ENCODE results near the gene NIPSNAP2.

- no peak for TF ChIP-seq CTCF (IDR thresholded peaks at IDR 0.05 in 2 of 3, conservative IDR thresholded peaks at IDR 0.05 in 1 of 3; ENCODE audit: borderline replicate concordance in 1 of 3, insufficient read depth in 1 of 3, low read depth in 2 of 3, low read length in 2 of 3)
- no peak for TF ChIP-seq POLR2A (IDR thresholded peaks at IDR 0.05; ENCODE audit: borderline replicate concordance, extremely low read depth, insufficient read depth, insufficient read length)
- TF ChIP-seq ZNF274 (IDR thresholded peaks at IDR 0.05; ENCODE audit: low read depth, low read length) = no peak
- no peak for TF ChIP-seq POLR2AphosphoS5 (IDR thresholded peaks at IDR 0.05; ENCODE audit: low read depth, low read length)
- TF ChIP-seq EGR1 (IDR thresholded peaks at IDR 0.05; ENCODE audit: low read depth) = no peak
- no peak for TF ChIP-seq REST (IDR thresholded peaks at IDR 0.05; ENCODE audit: low read depth)
- no peak for TF ChIP-seq EZH2phosphoT487 (IDR thresholded peaks at IDR 0.05; ENCODE audit: borderline replicate concordance)
- no peak for TF ChIP-seq SRF (IDR thresholded peaks at IDR 0.05; ENCODE audit: low read depth)
- no peak for TF ChIP-seq JUND (IDR thresholded peaks at IDR 0.05)
- no peak for TF ChIP-seq CBX3 (IDR thresholded peaks at IDR 0.05; ENCODE audit: low read depth)
- TF ChIP-seq SIN3A (IDR thresholded peaks at IDR 0.05; ENCODE audit: low read depth) = no peak
- TF ChIP-seq ELF1 (IDR thresholded peaks at IDR 0.05; ENCODE audit: borderline replicate concordance, low read depth) = no peak
- no peak for TF ChIP-seq SP1 (IDR thresholded peaks at IDR 0.05; ENCODE audit: low read depth)
Observed at GRCh38 chr7:55980266-55980665, 15.9 kb downstream of the NIPSNAP2 start.

Data from HCT116 (cell line).